ENCODE measurements around the gene THSD4.

DNA sequence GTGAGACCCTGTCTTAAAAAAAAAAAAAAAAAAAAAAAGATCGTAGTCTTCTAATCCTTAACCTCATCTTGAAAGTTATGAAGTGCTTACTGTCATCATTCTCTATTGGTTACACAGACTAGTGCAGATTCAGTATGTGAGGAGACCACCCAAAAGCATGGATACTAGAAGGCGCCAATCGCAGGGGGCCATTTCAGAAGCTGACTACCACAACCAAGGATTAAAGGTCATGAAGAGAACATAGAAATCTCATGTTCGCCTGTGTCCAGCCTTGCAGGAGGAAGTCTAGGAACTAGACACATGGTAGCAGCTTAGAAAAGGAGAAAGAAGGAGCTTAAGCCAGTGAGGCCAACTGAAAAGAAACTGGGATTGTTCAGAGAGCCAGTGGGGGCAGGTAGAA lies 207.8 kb downstream of the THSD4 start:
- TF ChIP-seq KDM1A (IDR thresholded peaks at IDR 0.05; ENCODE audit: borderline replicate concordance, low read length), result no peak
- no peak for TF ChIP-seq GABPA (IDR thresholded peaks at IDR 0.05; ENCODE audit: borderline replicate concordance, insufficient read depth, low read length)
- TF ChIP-seq, protein P1, sequence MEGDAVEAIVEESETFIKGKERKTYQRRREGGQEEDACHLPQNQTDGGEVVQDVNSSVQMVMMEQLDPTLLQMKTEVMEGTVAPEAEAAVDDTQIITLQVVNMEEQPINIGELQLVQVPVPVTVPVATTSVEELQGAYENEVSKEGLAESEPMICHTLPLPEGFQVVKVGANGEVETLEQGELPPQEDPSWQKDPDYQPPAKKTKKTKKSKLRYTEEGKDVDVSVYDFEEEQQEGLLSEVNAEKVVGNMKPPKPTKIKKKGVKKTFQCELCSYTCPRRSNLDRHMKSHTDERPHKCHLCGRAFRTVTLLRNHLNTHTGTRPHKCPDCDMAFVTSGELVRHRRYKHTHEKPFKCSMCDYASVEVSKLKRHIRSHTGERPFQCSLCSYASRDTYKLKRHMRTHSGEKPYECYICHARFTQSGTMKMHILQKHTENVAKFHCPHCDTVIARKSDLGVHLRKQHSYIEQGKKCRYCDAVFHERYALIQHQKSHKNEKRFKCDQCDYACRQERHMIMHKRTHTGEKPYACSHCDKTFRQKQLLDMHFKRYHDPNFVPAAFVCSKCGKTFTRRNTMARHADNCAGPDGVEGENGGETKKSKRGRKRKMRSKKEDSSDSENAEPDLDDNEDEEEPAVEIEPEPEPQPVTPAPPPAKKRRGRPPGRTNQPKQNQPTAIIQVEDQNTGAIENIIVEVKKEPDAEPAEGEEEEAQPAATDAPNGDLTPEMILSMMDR (IDR thresholded peaks at IDR 0.05; ENCODE audit: control extremely low read depth in 1 of 3, insufficient read depth in 1 of 3, low read depth in 1 of 3, low read length in 3 of 3), result no peak
- no peak for TF ChIP-seq CBX8 (IDR thresholded peaks at IDR 0.05; ENCODE audit: borderline replicate concordance, low read depth, low read length)
- TF ChIP-seq POLR2A (IDR thresholded peaks at IDR 0.05; ENCODE audit: control extremely low read depth in 1 of 2, low read depth in 2 of 2, low read length in 2 of 2), result no peak
- TF ChIP-seq TCF12 (IDR thresholded peaks at IDR 0.05; ENCODE audit: low read depth, low read length), result no peak

Data from H1 (cell line).